Measurements from ENCODE around the gene GBP2. TPM values are rescaled to one million over a fixed set of nuclear protein-coding genes. Genes with fewer than 3 reads are reported as not detected.

The GBP2 gene
- total and polyA plus RNA-seq, 2 of the 4 experiments (the other 2 are of a cell fraction): 8.2 to 17.7 TPM

- H3K9me3 ChIP-seq (ENCODE audit: control insufficient read depth, insufficient read depth, low read length): no peaks in the 10 kb centered on the region
- dilution Hi-C loops (cut with HindIII; ENCODE audit: low sequenced_read_pairs, unreplicated experiment) (no loop called here), intact Hi-C loops (cut with micrococcal nuclease) (loop anchor here (1.0 to 5.0 kb wide), 4 partner anchors 64 to 370 kb away; no protein-coding TSS in a partner anchor), in situ Hi-C loops (cut with MboI; ENCODE audit: low sequenced_read_pairs) (no loop called here)
- peak; percentile 56 for DNase-seq
- H2BK20ac ChIP-seq (ENCODE audit: low read depth, low read length): no peak overlapping the region
- no peak overlapping the region for H3K18ac ChIP-seq (ENCODE audit: low read depth, low read length)
- no peak overlapping the region for H3K23ac ChIP-seq (ENCODE audit: low read depth, low read length)
- H3K27ac ChIP-seq (ENCODE audit: insufficient read depth, low read length): no peak overlapping the region
- no peak overlapping the region for H4K5ac ChIP-seq (ENCODE audit: low read depth, low read length)
- H3K9me1 ChIP-seq (ENCODE audit: insufficient read depth, low read length): no peaks in the 10 kb centered on the region
- H2BK120ac ChIP-seq (ENCODE audit: low read depth, low read length): no peak overlapping the region
- H2AK5ac ChIP-seq (ENCODE audit: low read depth, low read length): no peak overlapping the region
- H3K79me1 ChIP-seq (ENCODE audit: low read depth in 1 of 2, low read length in 2 of 2): no peaks in the 10 kb centered on the region
- no peak overlapping the region for H4K8ac ChIP-seq (ENCODE audit: low read depth in 2 of 2, low read length in 2 of 2)
- ChIA-PET CTCF (interaction anchor here (0.6 to 1.8 kb wide), 14 partner anchors 17 to 370 kb away, joined by 3 to 15 read pairs (median 5); partner anchors contain the start of gene GBP6), POLR2A (ENCODE audit: unreplicated experiment) (no interaction called here)
- no peak for TF ChIP-seq POLR2A (IDR thresholded peaks at IDR 0.05; ENCODE audit: low read depth, low read length)
- no peak for TF ChIP-seq NFE2L2 (IDR thresholded peaks at IDR 0.05; ENCODE audit: low read depth, low read length)
- TF ChIP-seq MAFK (IDR thresholded peaks at IDR 0.05; ENCODE audit: low read depth, low read length): no peak
- no peak for TF ChIP-seq RFX5 (IDR thresholded peaks at IDR 0.05; ENCODE audit: low read depth, low read length)
- no peak for TF ChIP-seq ELK1 (IDR thresholded peaks at IDR 0.05; ENCODE audit: borderline replicate concordance, low read depth, low read length)
- TF ChIP-seq MAZ (IDR thresholded peaks at IDR 0.05; ENCODE audit: borderline replicate concordance, low read depth, low read length): no peak
- TF ChIP-seq CEBPB (IDR thresholded peaks at IDR 0.05; ENCODE audit: low read depth, low read length): no peak
- TF ChIP-seq FOS (IDR thresholded peaks at IDR 0.05; ENCODE audit: low read depth, low read length): no peak
- TF ChIP-seq MXI1 (IDR thresholded peaks at IDR 0.05; ENCODE audit: borderline replicate concordance, low read depth, low read length): no peak
- TF ChIP-seq CTCF (conservative IDR thresholded peaks at IDR 0.05; ENCODE audit: low read depth, low read length): peak; percentile 72
- TF ChIP-seq CHD1 (IDR thresholded peaks at IDR 0.05; ENCODE audit: low read depth, low read length): no peak
- no peak for TF ChIP-seq BHLHE40 (IDR thresholded peaks at IDR 0.05; ENCODE audit: low read depth, low read length)
- peak; percentile 69 for TF ChIP-seq RAD21 (IDR thresholded peaks at IDR 0.05; ENCODE audit: low read length)
- TF ChIP-seq, protein P1, sequence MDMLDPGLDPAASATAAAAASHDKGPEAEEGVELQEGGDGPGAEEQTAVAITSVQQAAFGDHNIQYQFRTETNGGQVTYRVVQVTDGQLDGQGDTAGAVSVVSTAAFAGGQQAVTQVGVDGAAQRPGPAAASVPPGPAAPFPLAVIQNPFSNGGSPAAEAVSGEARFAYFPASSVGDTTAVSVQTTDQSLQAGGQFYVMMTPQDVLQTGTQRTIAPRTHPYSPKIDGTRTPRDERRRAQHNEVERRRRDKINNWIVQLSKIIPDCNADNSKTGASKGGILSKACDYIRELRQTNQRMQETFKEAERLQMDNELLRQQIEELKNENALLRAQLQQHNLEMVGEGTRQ (IDR thresholded peaks at IDR 0.05; ENCODE audit: low read depth, low read length): no peak
- TF ChIP-seq SMC3 (IDR thresholded peaks at IDR 0.05; ENCODE audit: low read depth, low read length): peak; percentile 58
- no peaks in the 10 kb centered on the region for H3K36me3 ChIP-seq (ENCODE audit: control insufficient read depth, insufficient read depth, low read length)
- H4K91ac ChIP-seq (ENCODE audit: insufficient read depth, low read depth, low read length): no peak overlapping the region
- no peak overlapping the region for H3K4me3 ChIP-seq (ENCODE audit: insufficient read depth, low read depth, low read length)
- H3K9ac ChIP-seq (ENCODE audit: low read depth, low read length): no peak overlapping the region
- no peak overlapping the region for H2BK15ac ChIP-seq (ENCODE audit: low read depth, low read length)
- no TSS peak for BruUV-seq (replicated peaks)
- no peak overlapping the region for H2AFZ ChIP-seq (replicated peaks; ENCODE audit: low read length, poor library complexity)
- H3K4me2 ChIP-seq (ENCODE audit: low read depth, low read length): no peak overlapping the region
- no peaks in the 10 kb centered on the region for H3K27me3 ChIP-seq (ENCODE audit: control insufficient read depth, insufficient read depth, low read length)
- no peaks in the 10 kb centered on the region for H3K4me1 ChIP-seq (ENCODE audit: control insufficient read depth, insufficient read depth, low read length)
- no peaks in the 10 kb centered on the region for H4K20me1 ChIP-seq (ENCODE audit: insufficient read depth, low read length)
- H3K56ac ChIP-seq (ENCODE audit: extremely low read depth, insufficient read depth, low read length): no peak overlapping the region
- H2BK5ac ChIP-seq (ENCODE audit: low read depth, low read length, poor library complexity, severe bottlenecking): no peak overlapping the region
- ATAC-seq (ENCODE audit: low read depth): peak; percentile 91
- no peak overlapping the region for H3K4ac ChIP-seq (ENCODE audit: low read depth, low read length)
- no peak overlapping the region for H3K14ac ChIP-seq (replicated peaks; ENCODE audit: low read depth, low read length)
- no peak overlapping the region for H2AK9ac ChIP-seq (replicated peaks; ENCODE audit: low read depth, low read length, poor library complexity)
Observed at GRCh38 chr1:89085781-89086180, 40.1 kb downstream of the GBP2 start.

All from IMR-90 (cell line).